Neuronal stem cell (in vitro differentiated cells): ENCODE results near the gene SMARCD3.

ENCODE experiments used
- DNase-seq: peaks from one replicate; pipeline ENCODE4 v3.0.0-alpha.2; 2013; ENCODE audit warnings: low spot score
- H2AFZ ChIP-seq: one replicate; pipeline ENCODE4 v1.6.1; 2013; ENCODE audit warnings: mild to moderate bottlenecking, low read length, inconsistent platforms
- H2AK5ac ChIP-seq: 2 replicates; pipeline ENCODE4 v1.6.1; 2013; ENCODE audit warnings: low read depth, mild to moderate bottlenecking, inconsistent platforms, low read length, moderate library complexity, mixed read lengths
- H2BK120ac ChIP-seq: 2 replicates; pipeline ENCODE4 v1.6.1; 2013; ENCODE audit warnings: low read depth, mild to moderate bottlenecking, inconsistent platforms, low read length, moderate library complexity, mixed read lengths
- H2BK12ac ChIP-seq: one replicate; pipeline ENCODE4 v1.6.1; 2013; ENCODE audit warnings: low read length, inconsistent platforms
- H2BK15ac ChIP-seq: 2 replicates; pipeline ENCODE4 v1.6.1; 2013; ENCODE audit warnings: mild to moderate bottlenecking, low read length, inconsistent platforms, mixed read lengths
- H2BK5ac ChIP-seq: one replicate; pipeline ENCODE4 v1.6.1; 2013; ENCODE audit warnings: inconsistent platforms, mild to moderate bottlenecking, low read length, moderate library complexity
- H3K14ac ChIP-seq: one replicate; pipeline ENCODE4 v1.6.1; 2013; ENCODE audit warnings: low read length, inconsistent platforms
- H3K18ac ChIP-seq: 2 replicates; pipeline ENCODE4 v1.6.1; 2013; ENCODE audit warnings: low read length, inconsistent platforms
- H3K23ac ChIP-seq: 2 replicates; pipeline ENCODE4 v1.6.1; 2013; ENCODE audit warnings: low read depth, mild to moderate bottlenecking, mixed read lengths, low read length, inconsistent platforms; ENCODE audit not compliant: poor library complexity
- H3K27ac ChIP-seq: replicated peaks from 3 replicates; pipeline ENCODE4 v1.5.1; 2013; ENCODE audit warnings: low read length, inconsistent platforms
- H3K27me3 ChIP-seq, 3 experiments: 2 replicates each; pipeline ENCODE4 v1.6.1; 2013; ENCODE audit warnings: low read length in 3 of 3, mild to moderate bottlenecking in 2 of 3, inconsistent platforms in 1 of 3, low read depth in 1 of 3, mixed read lengths in 1 of 3, moderate library complexity in 1 of 3; ENCODE audit not compliant: control insufficient read depth in 3 of 3, insufficient read depth in 3 of 3
- H3K36me3 ChIP-seq, 2 donors: replicated peaks in 1 of 2; 2 replicates each; pipeline ENCODE4 v1.6.1; 2013; ENCODE audit warnings: low read length in 2 of 2; ENCODE audit not compliant: control insufficient read depth in 2 of 2, insufficient read depth in 2 of 2
- H3K4ac ChIP-seq: 2 replicates; pipeline ENCODE4 v1.6.1; 2013; ENCODE audit warnings: inconsistent platforms, mild to moderate bottlenecking, low read length, moderate library complexity
- H3K4me1 ChIP-seq, 2 donors: 1 replicate in 1 of 2; 2 replicates in 1 of 2; pipeline ENCODE4 v1.6.1; 2013; ENCODE audit warnings: low read length in 2 of 2, low read depth in 1 of 2; ENCODE audit not compliant: control insufficient read depth in 2 of 2, insufficient read depth in 1 of 2
- H3K4me2 ChIP-seq: one replicate; pipeline ENCODE4 v1.6.1; 2013; ENCODE audit warnings: mild to moderate bottlenecking, low read length, inconsistent platforms; ENCODE audit not compliant: insufficient read depth, poor library complexity, severe bottlenecking
- H3K4me3 ChIP-seq, 2 donors: 2 replicates each; pipeline ENCODE4 v1.5.1; 2013; ENCODE audit warnings: low read length in 2 of 2, mild to moderate bottlenecking in 2 of 2, inconsistent platforms in 1 of 2, moderate library complexity in 1 of 2
- H3K79me1 ChIP-seq: one replicate; pipeline ENCODE4 v1.6.1; 2013; ENCODE audit warnings: low read depth, mild to moderate bottlenecking, inconsistent platforms, low read length, moderate library complexity
- H3K9ac ChIP-seq: one replicate; pipeline ENCODE4 v1.6.1; 2013; ENCODE audit warnings: mild to moderate bottlenecking, low read depth, low read length, inconsistent platforms; ENCODE audit not compliant: poor library complexity
- H3K9me3 ChIP-seq, 2 donors: replicated peaks in 1 of 2; 2 replicates each; pipeline versions ENCODE3 to v1.6.1; 2013; ENCODE audit warnings: low read length in 2 of 2, mild to moderate bottlenecking in 2 of 2, inconsistent platforms in 1 of 2, low read depth in 1 of 2, mixed read lengths in 1 of 2, moderate library complexity in 1 of 2; ENCODE audit not compliant: control insufficient read depth in 2 of 2, insufficient read depth in 1 of 2
- H4K8ac ChIP-seq: one replicate; pipeline ENCODE4 v1.6.1; 2013; ENCODE audit warnings: low read depth, mild to moderate bottlenecking, inconsistent platforms, low read length, moderate library complexity
- H4K91ac ChIP-seq: one replicate; pipeline ENCODE4 v1.6.1; 2013; ENCODE audit warnings: low read length, low read depth, mild to moderate bottlenecking, inconsistent platforms; ENCODE audit not compliant: poor library complexity
- WGBS, 2 donors: extraction: QIAGEN DNeasy Blood & Tissue Kit; methylation state at CpG; one replicate each; pipeline ENCODE4 v1.1.7; 2013; ENCODE audit warnings: missing lambda C conversion rate in 2 of 2, mixed read lengths in 1 of 2; ENCODE audit not compliant: insufficient read length in 2 of 2, insufficient replicate concordance in 1 of 2; ENCODE audit errors: extremely low coverage in 2 of 2; 5-methylcytosine and 5-hydroxymethylcytosine counted together

The SMARCD3 gene

DNA sequence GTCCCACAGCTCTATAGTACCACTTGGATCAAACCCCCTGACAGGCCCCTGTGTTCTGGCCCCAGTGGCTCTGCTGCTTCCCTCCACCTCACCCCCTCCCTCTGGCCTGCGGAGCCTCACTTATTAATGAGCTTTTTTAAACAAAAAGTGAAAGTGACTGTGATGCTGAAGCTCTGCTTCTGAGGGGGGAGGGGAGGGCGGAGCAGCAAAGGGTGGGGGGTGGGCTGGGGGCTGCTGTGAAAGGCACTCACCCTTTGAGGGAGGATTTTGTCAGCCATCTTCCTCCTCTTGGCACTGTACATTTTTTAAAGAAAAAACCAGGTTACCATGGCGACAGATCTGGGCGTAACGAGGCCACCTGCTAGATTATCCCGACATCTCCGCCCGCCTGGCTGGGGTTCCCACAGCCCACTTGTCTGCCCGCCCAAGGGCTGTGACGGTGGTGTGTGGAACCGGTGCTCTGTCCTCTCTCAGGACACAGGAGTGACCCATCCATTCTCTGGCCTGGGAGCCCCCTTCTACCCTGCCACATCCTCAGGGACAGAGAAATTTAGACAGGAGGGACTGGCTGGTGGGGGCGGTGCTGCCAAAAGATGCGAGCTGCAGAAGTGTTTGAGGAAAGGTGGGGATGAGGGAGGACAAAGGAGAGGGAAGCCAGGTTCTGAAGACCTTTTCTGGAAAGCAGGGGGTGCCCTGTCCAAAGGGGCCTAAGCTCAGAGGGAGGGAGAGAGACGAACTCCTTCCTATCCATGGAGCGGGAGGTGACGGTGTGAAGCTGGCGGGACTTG lies 4.9 kb downstream of the SMARCD3 start:
- peak; percentile 18 for DNase-seq
- peak overlapping the region; percentile 61 for H3K23ac ChIP-seq
- H4K91ac ChIP-seq = no peak overlapping the region
- H3K4me1 ChIP-seq = peaks cover 35 to 39% of the 10 kb centered on the region in 2 donors
- H2BK5ac ChIP-seq = peak overlapping the region; percentile 45
- WGBS, 2 donors = no CpG with 5 or more reads among the region's 17 CpGs
- H3K27me3 ChIP-seq = peaks cover 0 to 22% (median 0%) of the 10 kb centered on the region in 3 experiments
- peak overlapping the region; percentile 93 for H2AK5ac ChIP-seq
- H2BK120ac ChIP-seq = peak overlapping the region; percentile 23
- H3K36me3 ChIP-seq = peaks cover 10 to 44% of the 10 kb centered on the region in 2 donors
- H3K9me3 ChIP-seq = no peaks in the 10 kb centered on the region
- no peak overlapping the region for H4K8ac ChIP-seq
- no peak overlapping the region for H3K4me3 ChIP-seq
- H3K9ac ChIP-seq = peak overlapping the region; percentile 80
- peak overlapping the region; percentile 99 for H2BK12ac ChIP-seq
- H3K18ac ChIP-seq = peak overlapping the region; percentile 93
- H3K27ac ChIP-seq = peak overlapping the region; percentile 5
- H3K14ac ChIP-seq = peak overlapping the region; percentile 86
- H3K79me1 ChIP-seq = peaks cover 3% of the 10 kb centered on the region
- H3K4ac ChIP-seq = peak overlapping the region; percentile 70
- peak overlapping the region; percentile 46 for H3K4me2 ChIP-seq
- H2AFZ ChIP-seq = peak overlapping the region; percentile 18
- peak overlapping the region; percentile 80 for H2BK15ac ChIP-seq

DNA sequence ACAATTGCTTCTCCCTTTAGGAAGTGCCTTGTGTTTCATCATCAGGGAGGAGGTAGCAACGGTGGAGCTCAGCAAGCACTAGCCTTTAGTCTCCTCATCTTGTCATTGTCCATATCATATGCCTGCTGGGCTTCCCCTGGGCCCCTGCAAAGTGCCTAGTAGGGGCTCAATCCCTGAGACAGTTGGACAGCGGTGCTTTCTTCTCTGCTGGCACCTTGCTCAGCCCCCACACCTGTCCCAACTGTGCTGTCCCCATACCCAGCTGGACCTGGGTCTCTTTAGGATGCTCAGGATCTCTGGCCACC lies 5.5 kb downstream of the SMARCD3 start:
- no peak for DNase-seq
- Histone ChIP-seq H4K91ac (no peak overlapping the region), H2BK15ac (no peak overlapping the region), H3K27ac (no peak overlapping the region), H2AFZ (no peak overlapping the region), H3K27me3 (peaks cover 0 to 22% (median 0%) of the 10 kb centered on the region in 3 experiments), H3K36me3 (peaks cover 13 to 50% of the 10 kb centered on the region in 2 donors), H3K4me2 (no peak overlapping the region), H4K8ac (no peak overlapping the region), H3K18ac (no peak overlapping the region), H2BK120ac (no peak overlapping the region), H3K79me1 (peaks cover 3% of the 10 kb centered on the region), H3K4me3 (no peak overlapping the region), H3K23ac (no peak overlapping the region), H3K4me1 (peaks cover 35 to 39% of the 10 kb centered on the region in 2 donors), H2BK5ac (no peak overlapping the region), H3K9me3 (no peaks in the 10 kb centered on the region), H3K4ac (no peak overlapping the region), H3K14ac (no peak overlapping the region), H3K9ac (no peak overlapping the region), H2BK12ac (no peak overlapping the region), H2AK5ac (no peak overlapping the region)
- no CpG with 5 or more reads among the region's 2 CpGs for WGBS, 2 donors

DNA sequence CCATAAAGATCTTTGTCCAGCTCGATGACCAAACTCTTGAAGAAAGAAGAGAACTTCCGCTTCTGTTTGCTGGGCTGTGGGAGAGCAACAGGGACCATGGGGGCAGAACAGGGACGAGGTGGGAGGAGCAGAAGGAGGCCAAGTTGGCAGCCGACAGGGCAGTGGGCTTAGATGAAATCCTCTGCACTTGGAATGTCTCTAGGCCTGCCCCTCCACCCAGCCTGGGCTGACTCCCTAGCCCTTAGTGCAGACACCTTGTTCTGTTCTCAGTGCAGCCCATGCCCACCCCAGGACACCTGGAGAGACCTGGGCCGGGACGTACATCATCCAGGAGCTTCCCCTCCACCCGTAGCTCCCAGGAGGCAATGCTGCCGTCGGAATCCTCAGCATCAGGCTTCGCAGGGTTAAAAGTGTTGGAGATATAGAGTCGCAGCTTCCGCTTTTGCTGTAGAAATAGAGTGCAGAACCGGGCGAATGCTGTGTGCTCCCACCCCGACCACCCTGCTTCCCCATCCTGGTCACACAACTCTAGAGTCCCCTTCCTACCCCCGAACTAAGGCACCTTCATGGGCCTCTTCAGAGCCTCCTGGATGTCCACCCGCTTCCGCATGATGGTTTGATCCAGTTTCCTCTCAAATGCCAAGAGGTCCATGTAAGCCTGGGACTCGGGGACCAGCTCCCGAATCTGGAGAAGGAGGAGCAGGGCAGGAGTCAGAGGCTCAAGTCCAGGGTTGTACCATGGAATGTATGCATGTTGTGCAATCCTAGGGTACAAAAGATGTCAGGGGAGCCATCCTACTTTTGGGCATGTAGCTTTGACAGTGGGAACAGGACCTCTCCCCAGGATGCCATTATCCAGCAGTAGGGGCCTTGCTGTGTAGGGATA lies 6.1 kb downstream of the SMARCD3 start:
- no peak overlapping the region for H2AFZ ChIP-seq
- no peak overlapping the region for H2BK15ac ChIP-seq
- peak overlapping the region; percentile 36 for H3K9ac ChIP-seq
- no peak overlapping the region for H2BK12ac ChIP-seq
- H3K4me1 ChIP-seq = peaks cover 31 to 35% of the 10 kb centered on the region in 2 donors
- H3K27me3 ChIP-seq = peaks cover 0 to 20% (median 0%) of the 10 kb centered on the region in 3 experiments
- H4K91ac ChIP-seq = no peak overlapping the region
- H3K36me3 ChIP-seq = peaks cover 17 to 56% of the 10 kb centered on the region in 2 donors
- no peak overlapping the region for H3K27ac ChIP-seq
- H3K4me2 ChIP-seq = no peak overlapping the region
- H3K18ac ChIP-seq = no peak overlapping the region
- no peak overlapping the region for H2BK120ac ChIP-seq
- no peak overlapping the region for H3K14ac ChIP-seq
- no peak overlapping the region for H3K4ac ChIP-seq
- peaks cover 3% of the 10 kb centered on the region for H3K79me1 ChIP-seq
- H2AK5ac ChIP-seq = peak overlapping the region; percentile 47
- no peak overlapping the region for H3K4me3 ChIP-seq
- H3K23ac ChIP-seq = no peak overlapping the region
- no CpG with 5 or more reads among the region's 20 CpGs for WGBS, 2 donors
- H3K9me3 ChIP-seq = no peaks in the 10 kb centered on the region
- H2BK5ac ChIP-seq = no peak overlapping the region
- no peak for DNase-seq
- no peak overlapping the region for H4K8ac ChIP-seq

DNA sequence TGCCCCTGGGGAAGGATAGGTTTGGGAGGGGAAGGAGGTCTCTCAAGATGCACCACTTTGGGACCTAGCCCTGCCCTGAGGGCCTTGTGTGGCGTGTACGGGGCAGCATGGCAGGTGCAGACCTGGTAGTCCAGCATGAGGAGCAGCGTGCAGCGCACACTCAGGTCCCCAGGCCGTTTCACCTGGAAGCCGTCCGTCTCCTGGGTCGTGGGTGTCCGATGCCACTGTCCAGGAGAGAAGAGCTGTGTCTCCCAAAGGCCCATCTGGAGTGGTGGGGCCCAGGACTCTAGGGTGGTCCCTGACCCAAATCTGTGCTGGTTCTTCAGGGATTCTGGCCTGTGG lies 6.8 kb downstream of the SMARCD3 start:
- no CpG with 5 or more reads among the region's 9 CpGs for WGBS, 2 donors
- DNase-seq = no peak
- peaks cover 28 to 30% of the 10 kb centered on the region in 2 donors for H3K4me1 ChIP-seq

More for the DNA sequence above, 6.8 kb downstream of the SMARCD3 start:
- Histone ChIP-seq H3K4me3 (no peak overlapping the region), H3K4ac (no peak overlapping the region), H2AFZ (no peak overlapping the region), H4K91ac (no peak overlapping the region), H3K36me3 (peaks cover 21 to 62% of the 10 kb centered on the region in 2 donors), H3K18ac (no peak overlapping the region), H2BK15ac (no peak overlapping the region), H2BK5ac (no peak overlapping the region), H3K23ac (no peak overlapping the region), H3K4me2 (no peak overlapping the region), H2BK120ac (no peak overlapping the region), H2AK5ac (no peak overlapping the region), H3K27me3 (peaks cover 0 to 19% (median 0%) of the 10 kb centered on the region in 3 experiments), H3K9me3 (no peaks in the 10 kb centered on the region), H4K8ac (no peak overlapping the region), H3K27ac (no peak overlapping the region), H3K79me1 (peaks cover 3% of the 10 kb centered on the region), H2BK12ac (no peak overlapping the region), H3K14ac (no peak overlapping the region), H3K9ac (no peak overlapping the region)
